GM13977 (cell line): ENCODE results near the gene SEMA3F.

Experiments
- DNase-seq: peaks from one replicate; pipeline ENCODE4 v3.0.0; 2012; ENCODE audit warnings: low spot score
- CTCF ChIP-seq: IDR thresholded peaks from 2 replicates; pipeline ENCODE4 v1.5.1; 2012; ENCODE audit warnings: mild to moderate bottlenecking, control low read depth; ENCODE audit not compliant: insufficient read depth; ENCODE audit errors: extremely low read depth, missing control alignments
- in situ Hi-C: fragments of 300-500 bp; cut with MboI; formaldehyde crosslinking; loops from one replicate; pipeline ENCODE4 v1.12.0; 2022; ENCODE audit warnings: low sequenced_read_pairs, low pct_unique_long_range_greater_than_20kb, mixed read lengths, inconsistent platforms; ENCODE audit not compliant: unreplicated experiment

Gene SEMA3F

GRCh38 chr3:50154840-50155490 lies at the start of gene SEMA3F:
Gene SEMA3F (plus strand): TSS chr3:50155324. CDS start chr3:50159623, 4,299 bp downstream.
- TF ChIP-seq CTCF = no peak
- DNase-seq = peak; percentile 97
- in situ Hi-C loops = no loop called here

- in situ Hi-C loops = no loop called here
- no peak for DNase-seq
- TF ChIP-seq CTCF = no peak
These were observed 43.4 kb upstream of the SEMA3F start for GRCh38 chr3:50111757-50112156.

- in situ Hi-C loops = no loop called here
- DNase-seq = no peak
These were observed 42.7 kb upstream of the SEMA3F start for GRCh38 chr3:50112462-50112861.

GRCh38 chr3:50117120-50117519 lies 38.0 kb upstream of the SEMA3F start:
- no peak for DNase-seq
- TF ChIP-seq CTCF = no peak
- in situ Hi-C loops = no loop called here

More at GRCh38 chr3:50112462-50112861, 42.7 kb upstream of the SEMA3F start:
- TF ChIP-seq CTCF = no peak

GRCh38 chr3:50118237-50118636 lies 36.9 kb upstream of the SEMA3F start:
- no peak for TF ChIP-seq CTCF
- DNase-seq = no peak
- in situ Hi-C loops = no loop called here

GRCh38 chr3:50119786-50120185 lies 35.3 kb upstream of the SEMA3F start:
- in situ Hi-C loops = no loop called here
- no peak for TF ChIP-seq CTCF
- DNase-seq = no peak
